HEK293 (cell line): ENCODE results near the gene CACNB3.

ENCODE experiments used
- CTCF ChIA-PET: fragments of 350-600 bp; formaldehyde crosslinking; extraction: SDS; loops from one replicate; lab custom pipeline; 2021; ENCODE audit warnings: antibody characterized with exemption; lab: Yijun Ruan, JAX
- POLR2A ChIA-PET: fragments of 300-600 bp; formaldehyde crosslinking; extraction: SDS; loops from one replicate; lab custom pipeline; 2020; ENCODE audit warnings: antibody characterized with exemption, inconsistent platforms; lab: Yijun Ruan, JAX
- H3K27ac ChIP-seq: fragments of 200-500 bp; sonication (Bioruptor generic); 2 replicates; pipeline ENCODE4 v1.5.1; 2014; ENCODE audit warnings: low read depth, low read length, control low read depth, inconsistent platforms; ENCODE audit errors: extremely low read depth
- H3K36me3 ChIP-seq, 2 experiments: fragments of 200-500 bp in 1 of 2; sonication (Bioruptor generic) in 1 of 2; 1 replicate in 1 of 2; 2 replicates in 1 of 2; pipeline ENCODE4 v1.5.1; 2014 to 2017; ENCODE audit warnings: inconsistent platforms in 2 of 2, low read length in 2 of 2; ENCODE audit not compliant: control insufficient read depth in 2 of 2, insufficient read depth in 1 of 2
- H3K4me1 ChIP-seq: fragments of 200-500 bp; sonication (Bioruptor generic); 2 replicates; pipeline ENCODE4 v1.5.1; 2014; ENCODE audit warnings: mild to moderate bottlenecking, low read length, inconsistent platforms; ENCODE audit not compliant: control insufficient read depth, insufficient read depth
- H3K4me3 ChIP-seq: 2 replicates; pipeline ENCODE4 v1.5.1; 2011; ENCODE audit warnings: low read depth, mild to moderate bottlenecking, control low read depth, low read length, moderate library complexity
- H3K9me3 ChIP-seq: fragments of 200-500 bp; sonication (Bioruptor generic); 2 replicates; pipeline ENCODE4 v1.5.1; 2014; ENCODE audit warnings: low read depth, low read length, inconsistent platforms; ENCODE audit not compliant: control insufficient read depth, insufficient read depth
- GLI2 ChIP-seq: fragments of 450-650 bp; formaldehyde crosslinking; IDR thresholded peaks from 2 replicates; pipeline ENCODE4; 2017; ENCODE audit warnings: missing biosample characterization, missing genetic modification characterization, low read depth, borderline replicate concordance
- REPIN1 ChIP-seq: fragments of 450-650 bp; formaldehyde crosslinking; IDR thresholded peaks from 2 replicates; pipeline ENCODE4 v1.5.1; 2017; ENCODE audit warnings: missing biosample characterization, missing genetic modification characterization, low read depth
- SCRT2 ChIP-seq: fragments of 450-650 bp; formaldehyde crosslinking; IDR thresholded peaks from 2 replicates; pipeline ENCODE4 v1.5.1; 2016; ENCODE audit warnings: missing biosample characterization, missing genetic modification characterization
- SP3 ChIP-seq: fragments of 450-650 bp; formaldehyde crosslinking; IDR thresholded peaks from 2 replicates; pipeline ENCODE4 v1.5.1; 2016; ENCODE audit warnings: missing biosample characterization, missing genetic modification characterization
- ZBTB7A ChIP-seq: fragments of 450-650 bp; formaldehyde crosslinking; IDR thresholded peaks from 2 replicates; pipeline ENCODE4 v1.5.1; 2016; ENCODE audit warnings: low read depth, missing biosample characterization, missing genetic modification characterization
- ZFP41 ChIP-seq: fragments of 450-650 bp; formaldehyde crosslinking; IDR thresholded peaks from 2 replicates; pipeline ENCODE4 v1.5.1; 2016; ENCODE audit warnings: missing biosample characterization, missing genetic modification characterization, borderline replicate concordance
- ZNF37A ChIP-seq: fragments of 450-650 bp; IDR thresholded peaks from 2 replicates; pipeline ENCODE4 v1.5.1; 2018; ENCODE audit warnings: missing biosample characterization, missing genetic modification characterization
- ZNF48 ChIP-seq: fragments of 450-650 bp; formaldehyde crosslinking; IDR thresholded peaks from 2 replicates; pipeline ENCODE4 v1.5.1; 2016; ENCODE audit warnings: missing biosample characterization, missing genetic modification characterization
- ZNF510 ChIP-seq: fragments of 450-650 bp; formaldehyde crosslinking; IDR thresholded peaks from 2 replicates; pipeline ENCODE4 v1.5.1; 2018; ENCODE audit warnings: mild to moderate bottlenecking, missing genetic modification characterization, missing biosample characterization; ENCODE audit not compliant: insufficient replicate concordance
- ZNF544 ChIP-seq: fragments of 450-650 bp; formaldehyde crosslinking; IDR thresholded peaks from 2 replicates; pipeline ENCODE4 v1.5.0; 2017; ENCODE audit warnings: missing biosample characterization, missing genetic modification characterization
- ZNF658 ChIP-seq: fragments of 450-650 bp; formaldehyde crosslinking; IDR thresholded peaks from 2 replicates; pipeline ENCODE4; 2016; ENCODE audit warnings: missing biosample characterization, missing genetic modification characterization
- TF ChIP-seq, protein P1 (sequence below): fragments of 450-650 bp; formaldehyde crosslinking; IDR thresholded peaks from 2 replicates; pipeline ENCODE4 v1.5.1; 2016; ENCODE audit warnings: missing biosample characterization, missing genetic modification characterization
- TF ChIP-seq, protein P2 (sequence below): fragments of 450-650 bp; formaldehyde crosslinking; IDR thresholded peaks from 2 replicates; pipeline ENCODE4 v1.5.0; 2017; ENCODE audit warnings: missing biosample characterization, missing genetic modification characterization, borderline replicate concordance
- TF ChIP-seq, protein P3 (sequence below): fragments of 450-650 bp; formaldehyde crosslinking; optimal IDR thresholded peaks from 2 replicates; pipeline ENCODE3; 2016; ENCODE audit warnings: missing biosample characterization, mild to moderate bottlenecking, missing genetic modification characterization
- TF ChIP-seq, protein P4 (sequence below): fragments of 450-650 bp; formaldehyde crosslinking; IDR thresholded peaks from 2 replicates; pipeline ENCODE4 v1.5.1; 2016; ENCODE audit warnings: missing biosample characterization, missing genetic modification characterization, low read depth
- TF ChIP-seq, protein P5 (sequence below): fragments of 450-650 bp; formaldehyde crosslinking; IDR thresholded peaks from 2 replicates; pipeline ENCODE4 v1.5.1; 2016; ENCODE audit warnings: missing biosample characterization, missing genetic modification characterization

CACNB3 gene

DNA sequence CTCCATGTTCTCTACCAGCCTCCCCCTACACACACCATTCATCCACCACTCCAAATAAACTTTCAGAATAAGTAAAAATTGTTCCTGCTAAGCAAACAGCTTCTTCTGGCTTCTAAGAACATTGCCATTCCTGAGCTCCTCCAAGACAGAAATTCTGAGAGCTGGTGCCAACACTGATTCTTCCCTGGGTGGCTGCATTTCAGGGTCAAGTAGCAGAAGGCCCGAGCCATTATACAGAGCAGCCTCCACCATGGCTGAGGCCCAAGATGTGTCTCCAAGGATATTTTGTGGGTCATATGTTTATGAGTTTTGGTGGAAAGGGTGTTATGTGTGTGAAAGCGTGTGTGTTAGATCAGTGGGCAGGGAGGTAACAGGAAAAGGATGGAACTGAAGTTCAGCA, 50.9 kb downstream of the CACNB3 start:
- TF ChIP-seq ZNF658 (tag by site-specific recombination) (no peak), GLI2 (tag by site-specific recombination) (no peak), ZNF510 (tag by site-specific recombination) (no peak), ZBTB7A (no peak), REPIN1 (tag by site-specific recombination) (no peak), ZNF48 (no peak), SP3 (tag by site-specific recombination) (no peak), SCRT2 (tag by site-specific recombination) (no peak), ZNF544 (tag by site-specific recombination) (no peak), ZFP41 (tag by site-specific recombination) (no peak), ZNF37A (tag by site-specific recombination) (no peak)
- TF ChIP-seq, protein P1, sequence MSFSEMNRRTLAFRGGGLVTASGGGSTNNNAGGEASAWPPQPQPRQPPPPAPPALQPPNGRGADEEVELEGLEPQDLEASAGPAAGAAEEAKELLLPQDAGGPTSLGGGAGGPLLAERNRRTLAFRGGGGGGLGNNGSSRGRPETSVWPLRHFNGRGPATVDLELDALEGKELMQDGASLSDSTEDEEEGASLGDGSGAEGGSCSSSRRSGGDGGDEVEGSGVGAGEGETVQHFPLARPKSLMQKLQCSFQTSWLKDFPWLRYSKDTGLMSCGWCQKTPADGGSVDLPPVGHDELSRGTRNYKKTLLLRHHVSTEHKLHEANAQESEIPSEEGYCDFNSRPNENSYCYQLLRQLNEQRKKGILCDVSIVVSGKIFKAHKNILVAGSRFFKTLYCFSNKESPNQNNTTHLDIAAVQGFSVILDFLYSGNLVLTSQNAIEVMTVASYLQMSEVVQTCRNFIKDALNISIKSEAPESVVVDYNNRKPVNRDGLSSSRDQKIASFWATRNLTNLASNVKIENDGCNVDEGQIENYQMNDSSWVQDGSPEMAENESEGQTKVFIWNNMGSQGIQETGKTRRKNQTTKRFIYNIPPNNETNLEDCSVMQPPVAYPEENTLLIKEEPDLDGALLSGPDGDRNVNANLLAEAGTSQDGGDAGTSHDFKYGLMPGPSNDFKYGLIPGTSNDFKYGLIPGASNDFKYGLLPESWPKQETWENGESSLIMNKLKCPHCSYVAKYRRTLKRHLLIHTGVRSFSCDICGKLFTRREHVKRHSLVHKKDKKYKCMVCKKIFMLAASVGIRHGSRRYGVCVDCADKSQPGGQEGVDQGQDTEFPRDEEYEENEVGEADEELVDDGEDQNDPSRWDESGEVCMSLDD, result no peak
- TF ChIP-seq, protein P2, sequence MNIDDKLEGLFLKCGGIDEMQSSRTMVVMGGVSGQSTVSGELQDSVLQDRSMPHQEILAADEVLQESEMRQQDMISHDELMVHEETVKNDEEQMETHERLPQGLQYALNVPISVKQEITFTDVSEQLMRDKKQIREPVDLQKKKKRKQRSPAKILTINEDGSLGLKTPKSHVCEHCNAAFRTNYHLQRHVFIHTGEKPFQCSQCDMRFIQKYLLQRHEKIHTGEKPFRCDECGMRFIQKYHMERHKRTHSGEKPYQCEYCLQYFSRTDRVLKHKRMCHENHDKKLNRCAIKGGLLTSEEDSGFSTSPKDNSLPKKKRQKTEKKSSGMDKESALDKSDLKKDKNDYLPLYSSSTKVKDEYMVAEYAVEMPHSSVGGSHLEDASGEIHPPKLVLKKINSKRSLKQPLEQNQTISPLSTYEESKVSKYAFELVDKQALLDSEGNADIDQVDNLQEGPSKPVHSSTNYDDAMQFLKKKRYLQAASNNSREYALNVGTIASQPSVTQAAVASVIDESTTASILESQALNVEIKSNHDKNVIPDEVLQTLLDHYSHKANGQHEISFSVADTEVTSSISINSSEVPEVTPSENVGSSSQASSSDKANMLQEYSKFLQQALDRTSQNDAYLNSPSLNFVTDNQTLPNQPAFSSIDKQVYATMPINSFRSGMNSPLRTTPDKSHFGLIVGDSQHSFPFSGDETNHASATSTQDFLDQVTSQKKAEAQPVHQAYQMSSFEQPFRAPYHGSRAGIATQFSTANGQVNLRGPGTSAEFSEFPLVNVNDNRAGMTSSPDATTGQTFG (tag by site-specific recombination), result no peak
- TF ChIP-seq, protein P3, sequence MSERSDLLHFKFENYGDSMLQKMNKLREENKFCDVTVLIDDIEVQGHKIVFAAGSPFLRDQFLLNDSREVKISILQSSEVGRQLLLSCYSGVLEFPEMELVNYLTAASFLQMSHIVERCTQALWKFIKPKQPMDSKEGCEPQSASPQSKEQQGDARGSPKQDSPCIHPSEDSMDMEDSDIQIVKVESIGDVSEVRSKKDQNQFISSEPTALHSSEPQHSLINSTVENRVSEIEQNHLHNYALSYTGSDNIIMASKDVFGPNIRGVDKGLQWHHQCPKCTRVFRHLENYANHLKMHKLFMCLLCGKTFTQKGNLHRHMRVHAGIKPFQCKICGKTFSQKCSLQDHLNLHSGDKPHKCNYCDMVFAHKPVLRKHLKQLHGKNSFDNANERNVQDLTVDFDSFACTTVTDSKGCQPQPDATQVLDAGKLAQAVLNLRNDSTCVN (tag by site-specific recombination), result no peak
- TF ChIP-seq, protein P4, sequence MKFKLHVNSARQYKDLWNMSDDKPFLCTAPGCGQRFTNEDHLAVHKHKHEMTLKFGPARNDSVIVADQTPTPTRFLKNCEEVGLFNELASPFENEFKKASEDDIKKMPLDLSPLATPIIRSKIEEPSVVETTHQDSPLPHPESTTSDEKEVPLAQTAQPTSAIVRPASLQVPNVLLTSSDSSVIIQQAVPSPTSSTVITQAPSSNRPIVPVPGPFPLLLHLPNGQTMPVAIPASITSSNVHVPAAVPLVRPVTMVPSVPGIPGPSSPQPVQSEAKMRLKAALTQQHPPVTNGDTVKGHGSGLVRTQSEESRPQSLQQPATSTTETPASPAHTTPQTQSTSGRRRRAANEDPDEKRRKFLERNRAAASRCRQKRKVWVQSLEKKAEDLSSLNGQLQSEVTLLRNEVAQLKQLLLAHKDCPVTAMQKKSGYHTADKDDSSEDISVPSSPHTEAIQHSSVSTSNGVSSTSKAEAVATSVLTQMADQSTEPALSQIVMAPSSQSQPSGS (tag by site-specific recombination), result no peak
- TF ChIP-seq, protein P5, sequence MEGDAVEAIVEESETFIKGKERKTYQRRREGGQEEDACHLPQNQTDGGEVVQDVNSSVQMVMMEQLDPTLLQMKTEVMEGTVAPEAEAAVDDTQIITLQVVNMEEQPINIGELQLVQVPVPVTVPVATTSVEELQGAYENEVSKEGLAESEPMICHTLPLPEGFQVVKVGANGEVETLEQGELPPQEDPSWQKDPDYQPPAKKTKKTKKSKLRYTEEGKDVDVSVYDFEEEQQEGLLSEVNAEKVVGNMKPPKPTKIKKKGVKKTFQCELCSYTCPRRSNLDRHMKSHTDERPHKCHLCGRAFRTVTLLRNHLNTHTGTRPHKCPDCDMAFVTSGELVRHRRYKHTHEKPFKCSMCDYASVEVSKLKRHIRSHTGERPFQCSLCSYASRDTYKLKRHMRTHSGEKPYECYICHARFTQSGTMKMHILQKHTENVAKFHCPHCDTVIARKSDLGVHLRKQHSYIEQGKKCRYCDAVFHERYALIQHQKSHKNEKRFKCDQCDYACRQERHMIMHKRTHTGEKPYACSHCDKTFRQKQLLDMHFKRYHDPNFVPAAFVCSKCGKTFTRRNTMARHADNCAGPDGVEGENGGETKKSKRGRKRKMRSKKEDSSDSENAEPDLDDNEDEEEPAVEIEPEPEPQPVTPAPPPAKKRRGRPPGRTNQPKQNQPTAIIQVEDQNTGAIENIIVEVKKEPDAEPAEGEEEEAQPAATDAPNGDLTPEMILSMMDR (tag by site-specific recombination), result no peak
- POLR2A ChIA-PET, result interaction anchor here (1.2 kb wide), 1 partner anchor 11 kb away, joined by 3 read pairs; no protein-coding TSS in a partner anchor
- CTCF ChIA-PET, result interaction anchor here (3.7 to 9.2 kb wide), 2 partner anchors 16 to 21 kb away, joined by 24 to 84 read pairs; partner anchors contain the start of gene DDX23

More for the DNA sequence above, 50.9 kb downstream of the CACNB3 start:
- H3K4me1 ChIP-seq, result peaks cover 6% of the 10 kb centered on the region
- H3K9me3 ChIP-seq, result no peaks in the 10 kb centered on the region
- no peak overlapping the region for H3K27ac ChIP-seq
- H3K4me3 ChIP-seq, result no peak overlapping the region
- no peaks in the 10 kb centered on the region for H3K36me3 ChIP-seq
